Measurements from ENCODE around the gene SPC24. TPM values are rescaled to one million over a fixed set of nuclear protein-coding genes. Genes with fewer than 3 reads are reported as not detected.

The SPC24 gene
- polyA plus RNA-seq, 1 experiment: 18.9 TPM

- Histone ChIP-seq H3K36me3 (ENCODE audit: control insufficient read depth, insufficient read depth, low read length) (peaks cover 12% of the 10 kb centered on the region), H3K27me3 (ENCODE audit: control insufficient read depth, insufficient read depth, low read length) (no peaks in the 10 kb centered on the region), H3K4me3 (ENCODE audit: low read depth, low read length) (no peak overlapping the region)
- POLR2A ChIA-PET: no interaction called here
- CTCF ChIA-PET: interaction anchor here (0.6 to 2.2 kb wide), 5 partner anchors 9 to 242 kb away, joined by 3 to 13 read pairs (median 3); no protein-coding TSS in a partner anchor
- TF ChIP-seq CTCF (IDR thresholded peaks at IDR 0.05; ENCODE audit: insufficient read depth, low read depth, low read length): no peak
- DNase-seq (ENCODE audit: low read depth): no peak
Measured at GRCh38 chr19:11198769-11199424, 43.3 kb upstream of the SPC24 start.

GRCh38 chr19:11198175-11198534 lies 42.6 kb upstream of the SPC24 start:
- ChIA-PET CTCF (interaction anchor here (0.9 to 2.2 kb wide), 5 partner anchors 10 to 60 kb away, joined by 3 to 13 read pairs (median 3); no protein-coding TSS in a partner anchor), POLR2A (no interaction called here)
- no peak for TF ChIP-seq CTCF (IDR thresholded peaks at IDR 0.05; ENCODE audit: insufficient read depth, low read depth, low read length)

GRCh38 chr19:11197291-11198174 lies 42.0 kb upstream of the SPC24 start, which contains the start of gene KANK2:
Gene KANK2, minus strand, starts transcription at chr19:11197545. Its CDS starts 3,034 bp downstream, at chr19:11194511.
- Histone ChIP-seq H3K36me3 (ENCODE audit: control insufficient read depth, insufficient read depth, low read length) (peaks cover 25% of the 10 kb centered on the region), H3K4me3 (ENCODE audit: low read depth, low read length) (peak within 1 kb of the TSS; percentile 99), H3K27me3 (ENCODE audit: control insufficient read depth, insufficient read depth, low read length) (no peaks in the 10 kb centered on the region)
- TF ChIP-seq CTCF (IDR thresholded peaks at IDR 0.05; ENCODE audit: insufficient read depth, low read depth, low read length): no peak
- ChIA-PET POLR2A (no interaction called here), CTCF (interaction anchor here (0.9 to 2.2 kb wide), 5 partner anchors 8 to 59 kb away, joined by 3 to 13 read pairs (median 3); no protein-coding TSS in a partner anchor)
- DNase-seq (ENCODE audit: low read depth): no peak

More at GRCh38 chr19:11198175-11198534, 42.6 kb upstream of the SPC24 start:
- Histone ChIP-seq H3K36me3 (ENCODE audit: control insufficient read depth, insufficient read depth, low read length) (peaks cover 20% of the 10 kb centered on the region), H3K27me3 (ENCODE audit: control insufficient read depth, insufficient read depth, low read length) (no peaks in the 10 kb centered on the region), H3K4me3 (ENCODE audit: low read depth, low read length) (no peak overlapping the region)
- no peak for DNase-seq (ENCODE audit: low read depth)

GRCh38 chr19:11196406-11197287 lies 41.1 kb upstream of the SPC24 start:
- POLR2A ChIA-PET: no interaction called here

More at GRCh38 chr19:11196406-11197287, 41.1 kb upstream of the SPC24 start:
- peak overlapping the region; percentile 99 for H3K4me3 ChIP-seq (ENCODE audit: low read depth, low read length)
- H3K36me3 ChIP-seq (ENCODE audit: control insufficient read depth, insufficient read depth, low read length): peaks cover 25% of the 10 kb centered on the region
- no peak for TF ChIP-seq CTCF (IDR thresholded peaks at IDR 0.05; ENCODE audit: insufficient read depth, low read depth, low read length)
- DNase-seq (ENCODE audit: low read depth): no peak
- no peaks in the 10 kb centered on the region for H3K27me3 ChIP-seq (ENCODE audit: control insufficient read depth, insufficient read depth, low read length)
- CTCF ChIA-PET: interaction anchor here (0.6 to 1.0 kb wide), 2 partner anchors 9 to 27 kb away, joined by 3 to 6 read pairs; no protein-coding TSS in a partner anchor
